Upper lobe of left lung (tissue), 4 donors: ENCODE measurements around the gene FAM83F.

Source experiments
- CTCF ChIP-seq, 6 experiments: fragments of 450-650 bp in 4 of 6; fragments of 200-600 bp in 2 of 6; sonication (generic) in 2 of 6; IDR thresholded peaks; one replicate each; pipeline ENCODE4 v1.5.1; 2016 to 2019; ENCODE audit warnings: antibody characterized with exemption in 6 of 6
- EP300 ChIP-seq, 4 donors: sonication (generic); formaldehyde crosslinking; IDR thresholded peaks; one replicate each; pipeline ENCODE4 v1.5.1; 2017; ENCODE audit warnings: antibody characterized with exemption in 4 of 4, control low read depth in 2 of 4
- POLR2A ChIP-seq, 4 donors: fragments of 450-650 bp; IDR thresholded peaks; one replicate each; pipeline ENCODE4 v1.5.1; 2016 to 2017; ENCODE audit warnings: antibody characterized with exemption in 4 of 4, mild to moderate bottlenecking in 2 of 4

DNA sequence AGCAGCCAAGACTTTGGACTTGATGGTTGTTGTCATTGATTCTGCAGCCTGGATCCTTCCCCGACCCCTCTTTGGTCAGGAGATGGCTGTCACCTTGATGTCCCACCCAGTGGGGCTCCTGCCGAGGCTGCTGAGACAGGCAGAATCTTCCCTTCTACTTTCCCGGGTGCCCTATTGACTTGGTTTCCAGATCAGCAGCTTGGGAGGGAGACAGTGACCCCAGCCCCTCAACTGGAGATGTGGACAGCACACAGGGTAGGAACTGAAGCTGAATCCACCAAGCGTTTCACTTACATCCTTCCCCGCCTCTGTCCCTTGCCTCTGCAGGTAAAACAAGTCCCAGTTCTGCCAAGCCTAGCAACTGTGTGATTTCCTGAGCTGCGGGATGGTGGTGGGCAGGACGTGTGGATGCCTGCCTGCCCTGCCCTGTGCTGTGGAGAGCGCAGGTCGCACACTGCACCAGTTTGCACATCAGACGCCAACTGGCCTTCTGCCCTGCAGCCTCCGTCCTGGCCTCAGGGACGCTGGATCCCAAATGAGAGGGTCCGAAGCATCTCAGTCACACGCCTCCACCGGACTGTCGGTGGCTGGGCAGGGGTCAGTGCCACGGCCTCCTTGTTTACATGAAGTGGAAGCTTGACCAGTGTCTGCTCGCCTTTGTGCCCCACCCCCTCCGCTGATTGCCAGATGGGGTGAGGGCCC, 34.6 kb downstream of the FAM83F start:
- TF ChIP-seq CTCF (IDR thresholded peaks at IDR 0.05) (no peak), EP300 (IDR thresholded peaks at IDR 0.05) (no peak), POLR2A (IDR thresholded peaks at IDR 0.05) (no peak)
